Measurements from ENCODE around the gene AUTS2. TPM values are rescaled to one million over a fixed set of nuclear protein-coding genes. Genes with fewer than 3 reads are reported as not detected.

AUTS2 gene
- total and polyA plus RNA-seq, 10 donors: 6.1 to 54.8 (median 29.1) TPM

DNA sequence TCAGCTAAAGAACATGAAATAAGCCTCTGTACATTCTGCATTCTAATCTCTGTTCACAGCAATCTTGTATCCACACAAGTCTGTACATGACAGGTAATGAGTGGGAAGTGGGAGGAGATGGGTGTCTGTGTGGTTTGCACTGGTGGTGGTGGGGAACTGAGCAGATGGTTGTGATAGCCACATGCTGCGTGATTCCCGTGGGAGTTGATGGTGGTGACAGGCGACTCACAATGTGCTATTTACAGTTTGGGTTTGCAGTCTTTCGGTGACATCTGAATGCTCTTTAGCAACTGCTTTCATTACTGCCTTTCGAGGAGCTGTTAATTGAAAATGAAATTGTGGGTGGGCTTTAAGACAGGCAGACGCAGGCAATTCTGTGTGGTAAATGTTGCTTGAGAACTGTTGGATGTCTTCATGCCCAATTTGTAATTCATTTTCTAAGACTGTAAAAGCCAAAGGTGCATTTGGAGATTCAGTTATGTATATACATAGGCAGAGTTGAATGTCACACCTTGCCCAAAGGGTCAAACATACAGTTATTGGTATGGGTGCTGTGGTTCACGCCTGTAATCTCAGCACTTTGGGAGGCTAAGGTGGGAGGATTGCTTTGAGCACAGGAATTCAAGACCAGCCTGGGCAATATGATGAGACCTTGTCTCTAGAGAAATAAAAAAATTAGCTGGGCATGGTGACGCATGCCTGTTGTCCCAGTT lies 308.2 kb downstream of the AUTS2 start:
- Histone ChIP-seq H3K27ac (no peak overlapping the region), H3K4me3 (no peak overlapping the region)
- 48 to 67% (median 56%) methylated on average over 8 of the region's 8 CpGs for WGBS, 5 donors

DNA sequence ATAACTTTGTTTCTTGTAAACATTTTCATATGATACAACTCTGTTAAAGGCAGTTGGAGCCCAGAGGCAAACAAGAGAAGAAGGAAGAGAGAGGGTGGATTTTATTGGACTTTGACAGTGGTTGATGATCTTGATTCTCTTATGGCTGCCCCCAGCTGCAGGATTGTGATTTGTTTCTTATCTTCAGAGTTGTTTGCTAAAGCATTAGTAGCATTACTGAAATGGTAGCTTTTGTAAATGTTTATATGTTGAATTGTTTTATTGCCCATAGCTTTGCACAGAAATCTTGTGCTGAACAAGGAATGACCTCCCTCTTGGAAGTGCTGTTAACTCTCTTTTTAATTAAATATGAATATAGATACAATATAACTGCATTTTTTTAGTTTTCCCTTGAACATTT lies 309.4 kb downstream of the AUTS2 start:
- H3K36me3 ChIP-seq: no peaks in the 10 kb centered on the region
- H3K4me3 ChIP-seq: no peak overlapping the region
- TF ChIP-seq POLR2A (IDR thresholded peaks at IDR 0.05): no peak
- no peaks in the 10 kb centered on the region for H3K27me3 ChIP-seq (replicated peaks in 1 of 7)
- H3K4me1 ChIP-seq: peaks cover 0 to 19% (median 2%) of the 10 kb centered on the region in 6 donors
- H3K27ac ChIP-seq: no peak overlapping the region
- intact Hi-C loops (cut with DNase I; ENCODE audit: low total_unique reads): no loop called here
- DNase-seq: no peak
- peaks cover 0 to 18% (median 14%) of the 10 kb centered on the region in 8 donors for H3K9me3 ChIP-seq

More for the DNA sequence above, 308.2 kb downstream of the AUTS2 start:
- TF ChIP-seq, protein P1, sequence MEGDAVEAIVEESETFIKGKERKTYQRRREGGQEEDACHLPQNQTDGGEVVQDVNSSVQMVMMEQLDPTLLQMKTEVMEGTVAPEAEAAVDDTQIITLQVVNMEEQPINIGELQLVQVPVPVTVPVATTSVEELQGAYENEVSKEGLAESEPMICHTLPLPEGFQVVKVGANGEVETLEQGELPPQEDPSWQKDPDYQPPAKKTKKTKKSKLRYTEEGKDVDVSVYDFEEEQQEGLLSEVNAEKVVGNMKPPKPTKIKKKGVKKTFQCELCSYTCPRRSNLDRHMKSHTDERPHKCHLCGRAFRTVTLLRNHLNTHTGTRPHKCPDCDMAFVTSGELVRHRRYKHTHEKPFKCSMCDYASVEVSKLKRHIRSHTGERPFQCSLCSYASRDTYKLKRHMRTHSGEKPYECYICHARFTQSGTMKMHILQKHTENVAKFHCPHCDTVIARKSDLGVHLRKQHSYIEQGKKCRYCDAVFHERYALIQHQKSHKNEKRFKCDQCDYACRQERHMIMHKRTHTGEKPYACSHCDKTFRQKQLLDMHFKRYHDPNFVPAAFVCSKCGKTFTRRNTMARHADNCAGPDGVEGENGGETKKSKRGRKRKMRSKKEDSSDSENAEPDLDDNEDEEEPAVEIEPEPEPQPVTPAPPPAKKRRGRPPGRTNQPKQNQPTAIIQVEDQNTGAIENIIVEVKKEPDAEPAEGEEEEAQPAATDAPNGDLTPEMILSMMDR (IDR thresholded peaks at IDR 0.05 in 8 of 11, conservative IDR thresholded peaks at IDR 0.05 in 3 of 11): no peak
- no peak for TF ChIP-seq POLR2A (IDR thresholded peaks at IDR 0.05)
- H3K9me3 ChIP-seq: peaks cover 0 to 10% (median 8%) of the 10 kb centered on the region in 8 donors
- no peaks in the 10 kb centered on the region for H3K27me3 ChIP-seq (replicated peaks in 1 of 7)
- DNase-seq: no peak
- intact Hi-C loops (cut with DNase I; ENCODE audit: low total_unique reads): no loop called here
- peaks cover 0 to 19% (median 2%) of the 10 kb centered on the region in 6 donors for H3K4me1 ChIP-seq
- H3K36me3 ChIP-seq: no peaks in the 10 kb centered on the region

DNA sequence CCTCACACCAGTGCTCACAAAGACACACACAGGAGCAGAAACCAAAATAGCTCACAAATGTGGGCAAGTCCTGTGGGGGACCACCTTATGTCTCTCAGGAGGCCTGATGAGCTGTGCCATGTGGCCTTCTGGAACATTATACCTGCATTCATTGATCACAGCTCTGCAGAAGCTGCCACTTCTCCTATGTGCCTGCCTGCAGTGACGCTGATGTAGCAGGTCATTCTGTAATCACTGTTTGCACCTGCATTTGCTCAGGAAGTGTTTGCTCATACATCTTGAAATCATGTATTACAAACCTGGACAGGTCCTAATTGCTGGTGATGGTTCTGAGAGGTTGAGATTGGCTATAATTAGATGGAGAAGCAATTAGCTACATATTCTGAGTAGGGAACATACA lies 310.2 kb downstream of the AUTS2 start:
- Histone ChIP-seq H3K4me1 (peaks cover 0 to 19% (median 2%) of the 10 kb centered on the region in 6 donors), H3K36me3 (no peaks in the 10 kb centered on the region), H3K9me3 (peaks cover 0 to 18% (median 14%) of the 10 kb centered on the region in 8 donors), H3K27ac (no peak overlapping the region), H3K27me3 (replicated peaks in 1 of 7) (no peaks in the 10 kb centered on the region), H3K4me3 (no peak overlapping the region)
- WGBS, 5 donors: 71 to 82% (median 81%) methylated on average over 1 of the region's 1 CpG
- no peak for TF ChIP-seq POLR2AphosphoS5 (IDR thresholded peaks at IDR 0.05)
- no peak for TF ChIP-seq POLR2A (IDR thresholded peaks at IDR 0.05)
- TF ChIP-seq, protein P1 (IDR thresholded peaks at IDR 0.05 in 8 of 11, conservative IDR thresholded peaks at IDR 0.05 in 3 of 11): no peak
- intact Hi-C loops (cut with DNase I; ENCODE audit: low total_unique reads): no loop called here
- no peak for DNase-seq

DNA sequence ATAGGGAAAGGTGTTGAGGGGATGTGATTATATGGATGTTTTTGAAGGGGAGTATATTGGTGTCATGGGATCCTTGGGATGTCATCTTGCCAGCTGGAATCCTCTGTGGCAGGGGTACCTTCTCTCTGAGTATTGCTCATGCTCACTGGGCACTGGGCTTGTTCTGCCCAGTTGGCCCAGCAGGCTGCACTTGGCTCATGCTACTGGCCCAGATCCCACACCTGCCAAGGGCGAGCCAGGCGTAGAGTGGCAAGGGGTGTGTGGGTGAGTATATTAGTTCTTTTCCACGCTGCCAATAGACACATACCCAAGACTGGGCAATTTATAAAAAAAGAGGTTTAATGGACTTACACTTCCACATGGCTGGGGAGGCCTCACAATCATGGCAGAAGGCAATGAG lies 311.9 kb downstream of the AUTS2 start:
- Histone ChIP-seq H3K9me3 (peaks cover 0 to 18% (median 14%) of the 10 kb centered on the region in 8 donors), H3K4me1 (peaks cover 0 to 19% (median 2%) of the 10 kb centered on the region in 6 donors), H3K36me3 (no peaks in the 10 kb centered on the region), H3K4me3 (no peak overlapping the region), H3K27ac (no peak overlapping the region), H3K27me3 (replicated peaks in 1 of 7) (no peaks in the 10 kb centered on the region)
- intact Hi-C loops (cut with DNase I; ENCODE audit: low total_unique reads): no loop called here
- TF ChIP-seq POLR2A (IDR thresholded peaks at IDR 0.05): no peak
- TF ChIP-seq, protein P1 (IDR thresholded peaks at IDR 0.05 in 8 of 11, conservative IDR thresholded peaks at IDR 0.05 in 3 of 11): no peak
- no peak for TF ChIP-seq POLR2AphosphoS5 (IDR thresholded peaks at IDR 0.05)
- WGBS, 5 donors: 85 to 95% (median 93%) methylated on average over 3 of the region's 3 CpGs
- DNase-seq: no peak

All from spleen (tissue), 11 donors.